GM21737 (cell line): Measurements from ENCODE around the gene RPP25L.
A peak's percentile ranks its signal among the peaks of the same experiment; 100 is the strongest.

Source experiments
- ATAC-seq: cut with Tn5 transposase; IDR thresholded peaks from one replicate; pipeline ENCODE4 v1.9.1; 2021; ENCODE audit warnings: mild to moderate bottlenecking, moderate library complexity; ENCODE audit not compliant: unreplicated experiment

The RPP25L gene

DNA sequence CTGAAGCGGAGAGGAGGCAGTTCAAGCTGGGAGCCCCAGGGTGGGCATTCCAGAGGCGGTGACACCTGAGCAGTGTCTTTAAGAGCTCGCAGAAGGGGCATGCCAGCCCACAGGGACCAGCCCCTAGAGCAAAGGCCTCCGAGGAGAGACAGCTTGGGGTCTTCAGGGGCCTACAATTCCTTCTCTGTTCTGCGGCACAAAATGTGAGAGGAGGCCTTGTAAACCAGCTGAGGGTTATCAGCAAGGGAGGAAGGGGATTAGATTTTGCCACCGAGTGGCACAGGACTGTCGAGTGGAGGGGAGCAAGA, 26.2 kb upstream of the RPP25L start:
- no peak for ATAC-seq

- ATAC-seq = peak; percentile 90
These were observed 25.6 kb upstream of the RPP25L start, which contains the start of gene SIGMAR1 for GRCh38 chr9:34637356-34638137. Gene SIGMAR1 (minus strand): TSS chr9:34637787. CDS start chr9:34637697, 90 bp downstream.

DNA sequence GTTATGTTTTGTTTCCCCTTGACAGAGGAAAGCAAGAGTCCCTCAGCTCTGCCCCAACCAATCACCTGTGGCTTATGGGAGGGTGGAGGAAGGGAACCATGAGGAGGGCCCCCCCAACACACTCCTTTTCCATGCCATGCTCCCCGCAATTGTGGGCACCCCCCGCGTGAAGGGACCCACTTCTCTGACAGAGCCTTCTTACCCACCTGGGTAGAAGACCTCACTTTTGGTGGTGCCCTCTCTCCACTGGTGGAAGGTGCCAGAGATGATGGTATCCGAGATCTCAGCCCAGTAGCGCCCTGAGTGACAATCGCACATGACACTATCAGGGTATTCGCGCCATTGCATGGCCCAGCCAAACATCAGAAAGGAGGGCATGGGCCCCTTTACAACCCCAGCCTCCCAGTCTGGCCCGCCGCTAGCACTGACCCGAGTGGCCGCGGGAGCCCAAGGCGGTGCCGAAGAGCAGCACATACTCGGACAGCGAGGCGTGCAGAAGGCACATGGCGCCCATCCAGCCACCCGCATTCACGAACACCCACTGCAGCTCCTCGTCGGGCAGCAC, 25.0 kb upstream of the RPP25L start:
- no peak for ATAC-seq

- ATAC-seq = no peak
These were observed 23.7 kb upstream of the RPP25L start for GRCh38 chr9:34635556-34635955.

- no peak for ATAC-seq
These were observed 22.8 kb upstream of the RPP25L start for GRCh38 chr9:34634551-34635248.

DNA sequence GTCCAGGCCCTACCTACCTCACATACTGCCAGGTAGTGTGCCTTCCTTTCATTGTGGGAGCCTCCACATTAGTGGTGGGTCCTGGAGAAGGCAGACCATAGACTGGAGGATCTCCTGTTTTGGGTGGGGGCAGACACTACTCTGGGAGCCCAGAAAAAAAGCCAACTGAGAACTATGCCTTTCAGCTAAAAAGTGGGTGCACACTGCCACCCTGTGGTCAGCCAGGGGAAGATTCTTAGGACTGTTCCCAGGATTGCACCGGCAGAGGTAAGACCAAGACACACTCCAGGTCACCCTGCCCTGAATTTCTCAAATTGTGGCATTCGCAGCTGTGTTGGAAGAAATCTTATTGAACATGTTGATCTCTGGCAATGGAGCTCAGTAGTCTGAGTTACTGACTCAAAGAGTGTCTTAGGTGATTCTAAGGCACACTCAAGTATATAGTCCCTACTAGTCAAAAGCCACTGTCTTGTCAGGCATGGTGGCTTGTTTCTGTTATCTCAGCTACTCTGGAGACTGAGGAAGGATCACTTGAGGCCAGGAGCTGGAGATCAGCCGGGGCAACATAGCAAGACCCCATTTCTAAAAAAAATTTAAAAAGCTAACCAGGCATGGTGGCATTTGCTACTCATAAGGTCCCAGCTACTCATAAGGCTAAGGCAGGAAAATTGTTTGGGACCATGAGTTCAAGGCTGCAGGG, 22.1 kb upstream of the RPP25L start:
- ATAC-seq = peak; percentile 35

DNA sequence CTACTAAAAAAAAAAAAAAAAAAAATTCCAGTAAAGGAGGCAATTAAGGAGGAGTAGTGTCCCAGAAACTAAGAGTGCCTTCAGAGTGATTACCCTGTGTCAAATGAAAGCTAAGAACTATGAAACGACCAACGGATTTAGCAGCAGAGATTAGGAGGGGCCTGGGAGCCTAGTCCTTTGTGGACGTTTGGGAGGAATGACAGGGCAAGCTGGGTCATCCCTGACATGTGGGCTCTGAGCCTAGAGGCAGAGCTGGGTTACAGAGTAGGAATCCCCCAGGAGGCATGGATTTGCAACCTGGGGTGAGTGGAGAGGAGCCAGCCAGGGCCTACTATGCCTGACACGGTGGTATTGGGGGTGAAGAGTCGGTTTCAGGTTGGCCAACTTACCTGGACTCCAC, 21.3 kb upstream of the RPP25L start:
- ATAC-seq = no peak

DNA sequence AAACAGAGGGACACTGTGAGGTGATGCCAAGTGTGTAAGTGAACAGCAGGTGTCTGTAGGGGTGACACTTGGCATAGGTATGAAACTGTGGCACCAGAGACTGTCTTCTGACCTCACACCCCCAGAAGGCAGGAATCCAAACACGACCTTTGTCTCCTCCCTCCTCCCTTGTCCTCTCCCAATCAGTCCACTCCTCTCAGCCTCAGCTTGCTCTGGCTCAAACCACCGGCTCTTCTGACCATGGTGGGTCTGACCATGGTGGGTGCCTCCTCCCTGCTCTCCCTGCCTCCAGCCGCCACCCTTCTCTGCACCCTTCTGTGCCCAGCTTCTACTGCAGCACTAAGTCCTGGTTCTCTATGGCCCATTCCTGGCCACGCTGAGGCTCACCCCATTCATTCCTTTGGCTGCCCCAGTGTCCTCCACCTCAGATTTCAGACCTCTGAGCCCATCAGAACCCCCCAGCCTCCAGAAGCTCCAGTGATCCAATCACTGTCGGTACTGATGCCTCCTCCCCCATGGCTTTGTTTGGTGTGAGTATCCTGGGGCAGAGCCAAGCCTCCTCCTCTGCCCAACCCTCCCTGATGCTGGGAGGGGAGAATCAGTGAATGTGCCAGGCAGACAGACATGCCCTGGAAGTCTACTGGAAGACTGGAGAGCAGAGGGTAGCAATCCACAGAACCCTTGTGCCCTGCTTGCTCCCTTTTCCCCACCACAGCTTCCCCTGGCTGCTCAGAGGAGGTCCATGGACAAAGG, 18.7 kb upstream of the RPP25L start:
- ATAC-seq = no peak

- ATAC-seq = no peak
These were observed 17.6 kb upstream of the RPP25L start for GRCh38 chr9:34629491-34629808.

- ATAC-seq = no peak
These were observed 17.0 kb upstream of the RPP25L start, which contains the start of gene ARID3C for GRCh38 chr9:34628656-34629490. Gene ARID3C (minus strand): TSS chr9:34629066. CDS start chr9:34628014, 1,052 bp downstream.

- ATAC-seq = no peak
These were observed 16.1 kb upstream of the RPP25L start for GRCh38 chr9:34627716-34628655.

GRCh38 chr9:34625186-34625486, 13.2 kb upstream of the RPP25L start:
- no peak for ATAC-seq

DNA sequence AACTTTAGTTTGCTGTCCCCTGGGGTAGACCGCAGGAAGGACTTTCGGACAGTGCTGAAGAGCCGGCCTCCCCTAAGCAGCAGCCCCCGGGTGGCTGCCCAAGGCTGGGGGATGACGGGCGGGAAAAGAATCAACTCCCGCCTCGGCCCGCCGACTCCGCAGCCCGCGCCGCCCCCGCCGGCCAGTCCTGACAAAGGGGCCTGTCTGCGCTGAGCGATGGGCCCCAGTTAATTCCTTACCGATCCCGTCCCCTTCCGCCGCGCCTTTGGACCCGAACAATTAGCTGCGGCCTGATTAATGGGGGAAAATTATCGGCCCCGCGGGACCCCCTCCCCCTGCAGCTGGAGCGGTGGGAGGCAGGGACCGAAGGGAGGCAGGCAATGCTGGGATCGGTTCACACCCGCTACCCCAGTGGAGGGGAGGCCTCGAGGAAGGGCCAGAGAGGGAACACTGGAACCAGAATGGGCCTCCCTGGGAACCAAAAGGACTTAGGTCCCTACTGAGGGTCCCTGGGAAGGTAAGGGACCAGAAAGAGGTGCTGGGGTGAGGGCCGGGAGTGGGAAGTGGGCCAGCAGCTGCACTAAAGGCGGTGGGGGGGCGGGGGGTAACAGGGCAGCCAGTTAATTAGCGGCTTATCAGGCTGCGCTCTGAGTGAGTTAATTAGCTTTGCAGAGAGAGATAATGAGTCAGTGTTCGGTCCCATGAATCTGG, 12.7 kb upstream of the RPP25L start:
- ATAC-seq = no peak

DNA sequence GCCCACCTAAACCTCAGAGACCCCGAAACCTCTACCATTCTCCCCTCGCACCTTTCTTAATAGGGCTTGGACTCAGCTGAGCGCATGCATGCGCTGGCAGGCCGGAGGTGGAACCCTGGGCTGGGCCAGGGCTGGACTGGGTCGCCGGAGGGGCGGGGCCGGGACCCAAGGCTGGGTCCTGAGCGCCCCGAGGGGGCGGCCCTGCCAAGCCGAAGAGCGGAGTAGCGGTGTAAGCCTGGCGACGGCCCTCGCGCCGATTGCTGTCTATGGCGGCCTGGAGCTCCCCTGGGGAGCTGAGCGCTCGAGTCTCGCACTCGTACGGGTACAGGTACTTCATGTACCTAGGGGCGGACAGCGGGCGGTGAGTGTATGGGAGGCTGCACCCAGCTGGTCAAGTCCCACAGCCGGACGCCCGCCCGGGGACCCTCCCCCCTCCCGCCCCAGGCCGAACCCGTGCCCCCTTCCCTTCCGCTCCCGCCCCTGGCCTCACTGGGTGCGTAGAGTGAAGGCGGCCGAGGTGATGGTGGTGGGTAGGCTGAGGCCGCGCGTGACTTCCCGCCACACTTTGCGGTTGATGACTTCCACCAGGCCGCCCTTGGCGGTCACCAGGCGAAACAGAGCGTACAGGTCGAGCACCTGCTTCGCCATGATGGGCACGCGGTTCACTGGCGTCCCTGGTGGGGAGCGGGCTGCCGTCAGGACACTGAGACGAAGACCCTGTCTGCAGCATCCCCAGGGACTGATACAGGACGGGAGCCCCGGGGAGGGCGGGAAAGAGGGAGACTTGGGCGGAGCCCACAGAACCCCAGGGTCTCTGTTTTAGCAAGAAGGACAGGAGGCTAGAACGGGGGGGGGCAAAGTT, 11.7 kb upstream of the RPP25L start:
- no peak for ATAC-seq

GRCh38 chr9:34620061-34620994, 8.4 kb upstream of the RPP25L start, which contains the start of gene DCTN3:
Gene DCTN3 (minus strand): TSS chr9:34620495. CDS start chr9:34620464, 31 bp downstream.
- peak; percentile 98 for ATAC-seq

DNA sequence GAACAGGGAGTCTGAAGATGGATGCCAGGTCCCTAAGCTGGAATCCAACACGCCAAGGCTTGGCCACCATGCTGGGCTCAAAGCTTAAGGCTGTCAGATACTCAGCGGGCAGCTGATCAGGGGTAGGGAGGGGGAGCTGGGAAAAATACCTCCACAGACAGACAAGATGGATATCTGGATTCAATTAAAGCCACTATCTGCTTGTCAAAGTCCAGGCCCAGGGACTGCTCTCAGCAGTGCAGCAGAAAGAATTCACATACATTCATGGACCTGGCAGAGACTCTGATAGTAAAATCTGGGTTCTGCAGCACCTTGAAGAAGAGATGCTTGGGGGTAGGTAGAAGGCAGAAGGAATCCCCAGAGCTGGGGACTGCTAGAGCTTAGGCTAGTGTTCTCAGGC, 3.2 kb upstream of the RPP25L start:
- ATAC-seq = no peak
